Lung (tissue), 12 donors: ENCODE measurements around the gene GON7. TPM values are rescaled to one million over a fixed set of nuclear protein-coding genes. Genes with fewer than 3 reads are reported as not detected.

ENCODE experiments used
- ATAC-seq: fragments of 200-7000 bp; cut with Tn5 transposase; one replicate; pipeline ENCODE4 v1.9.1; 2020; ENCODE audit warnings: moderate number of reproducible peaks; ENCODE audit not compliant: insufficient read depth, low FRiP score
- DNase-seq, 3 donors: peaks; one replicate each; pipeline ENCODE4 v3.0.0-alpha.2; 2013 to 2017
- H3K27ac ChIP-seq, 2 donors: one replicate each; pipeline ENCODE4 v1.5.1; 2013; ENCODE audit warnings: mild to moderate bottlenecking in 2 of 2, moderate library complexity in 2 of 2, control low read depth in 1 of 2, inconsistent platforms in 1 of 2, low read depth in 1 of 2, low read length in 1 of 2
- H3K27me3 ChIP-seq, 3 donors: one replicate each; pipeline ENCODE4 v1.5.1; 2013; ENCODE audit warnings: low read length in 2 of 3; ENCODE audit not compliant: control insufficient read depth in 3 of 3, insufficient read depth in 3 of 3
- H3K36me3 ChIP-seq, 4 donors: one replicate each; pipeline ENCODE4 v1.5.1; 2013; ENCODE audit warnings: low read length in 4 of 4, mild to moderate bottlenecking in 1 of 4, moderate library complexity in 1 of 4; ENCODE audit not compliant: control insufficient read depth in 4 of 4, insufficient read depth in 4 of 4
- H3K4me1 ChIP-seq, 5 donors: one replicate each; pipeline ENCODE4 v1.5.1; 2013; ENCODE audit warnings: low read length in 5 of 5, mild to moderate bottlenecking in 2 of 5, moderate library complexity in 1 of 5; ENCODE audit not compliant: control insufficient read depth in 5 of 5, insufficient read depth in 5 of 5
- H3K4me3 ChIP-seq: one replicate; pipeline ENCODE4 v1.5.1; 2013; ENCODE audit warnings: mild to moderate bottlenecking, control low read depth, moderate library complexity
- H3K9ac ChIP-seq, 2 donors: one replicate each; pipeline ENCODE4 v1.5.1; 2013; ENCODE audit warnings: low read length in 2 of 2, control low read depth in 1 of 2; ENCODE audit not compliant: insufficient read depth in 1 of 2
- H3K9me3 ChIP-seq, 4 donors: one replicate each; pipeline ENCODE4 v1.5.1; 2013; ENCODE audit warnings: low read length in 3 of 4, mild to moderate bottlenecking in 1 of 4, moderate library complexity in 1 of 4; ENCODE audit not compliant: control insufficient read depth in 4 of 4, insufficient read depth in 3 of 4
- WGBS, 2 donors: extraction: QIAGEN DNeasy Blood & Tissue Kit; methylation state at CpG; one replicate each; pipeline ENCODE4 v1.1.7; 2013; 5-methylcytosine and 5-hydroxymethylcytosine counted together
- polyA plus RNA-seq, 2 donors: library from polyadenylated mRNA; stranded (reverse); fragments of 200-250 nt; gene quantifications; one replicate each; pipeline ENCODE4 v1.2.1, GENCODE V29; 2013
- total RNA-seq, 2 donors: library from RNA; depleted of rRNA in 1 of 2; stranded (reverse); fragments of >200 nt in 1 of 2; gene quantifications; one replicate each; pipeline ENCODE4 v1.2.1, GENCODE V29; 2014 to 2021
- TF ChIP-seq, protein P1 (sequence below): IDR thresholded peaks from 2 replicates; pipeline ENCODE4 v1.5.1; 2012; ENCODE audit warnings: mild to moderate bottlenecking; ENCODE audit errors: control extremely low read depth, extremely low read depth
- donor health status: control.
- donor health status: control.
- donor health status: Bipolar disorder and iron deficiency.
- donor health status: healthy.
- donor health status: DM: yes; HTN: yes; CAD: no.

The GON7 gene
- total and polyA plus RNA-seq, 4 donors: 20.7 to 24.3 (median 21.7) TPM

DNA sequence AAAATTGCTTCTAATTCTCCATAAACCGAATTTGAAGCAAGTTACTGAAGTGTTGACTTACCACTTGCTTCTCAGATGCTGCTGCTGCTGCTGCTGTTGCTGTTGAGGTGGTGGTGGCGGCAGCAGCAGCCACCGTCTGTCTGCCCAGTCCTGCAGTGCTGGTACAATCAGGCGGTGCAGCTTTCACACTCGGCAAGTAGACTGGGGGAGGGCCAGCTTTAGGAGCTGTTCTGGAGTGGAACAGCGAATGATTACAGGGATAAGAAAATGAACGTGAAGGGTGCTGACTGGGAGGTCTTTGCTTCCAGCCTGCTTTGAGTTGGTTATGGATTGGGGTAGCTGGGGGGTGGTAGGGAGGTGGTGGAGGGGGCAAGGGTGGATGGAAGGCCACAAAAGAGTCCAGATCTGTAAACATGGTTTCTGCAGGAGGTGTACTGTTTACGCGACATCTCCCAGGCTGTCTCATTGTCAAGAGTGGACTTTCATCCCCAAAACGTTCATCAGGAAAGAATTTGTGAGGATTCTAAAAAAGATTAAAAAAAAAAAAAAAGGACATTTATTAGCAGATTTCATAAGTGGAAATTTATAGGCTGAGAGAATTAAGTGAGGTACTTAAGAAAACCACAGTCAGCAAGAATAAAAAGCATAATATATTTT, 39.0 kb upstream of the GON7 start:
- no peaks in the 10 kb centered on the region for H3K9me3 ChIP-seq

DNA sequence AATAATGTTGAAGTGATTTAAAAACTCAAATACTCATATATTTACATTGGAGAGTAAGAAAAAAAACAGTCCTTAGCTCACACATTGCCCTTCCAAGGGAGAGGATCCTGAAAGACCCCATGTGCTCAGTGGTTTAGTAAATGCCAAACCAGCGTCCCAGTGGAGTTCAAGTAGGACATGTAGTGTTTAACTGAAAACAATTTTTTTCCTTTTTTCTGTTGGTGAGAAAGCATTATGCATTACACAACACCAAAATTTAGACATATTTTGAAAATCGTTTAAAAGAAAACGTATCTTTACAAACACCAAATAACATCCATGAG, 33.8 kb upstream of the GON7 start:
- Histone ChIP-seq H3K4me3 (no peak overlapping the region), H3K9ac (no peak overlapping the region), H3K36me3 (peaks cover 20 to 28% (median 25%) of the 10 kb centered on the region in 4 donors), H3K27me3 (no peaks in the 10 kb centered on the region), H3K4me1 (peaks cover 0 to 1% (median 0%) of the 10 kb centered on the region in 5 donors), H3K9me3 (no peaks in the 10 kb centered on the region), H3K27ac (no peak overlapping the region)
- DNase-seq: no peak
- no peak for ATAC-seq
- TF ChIP-seq, protein P1, sequence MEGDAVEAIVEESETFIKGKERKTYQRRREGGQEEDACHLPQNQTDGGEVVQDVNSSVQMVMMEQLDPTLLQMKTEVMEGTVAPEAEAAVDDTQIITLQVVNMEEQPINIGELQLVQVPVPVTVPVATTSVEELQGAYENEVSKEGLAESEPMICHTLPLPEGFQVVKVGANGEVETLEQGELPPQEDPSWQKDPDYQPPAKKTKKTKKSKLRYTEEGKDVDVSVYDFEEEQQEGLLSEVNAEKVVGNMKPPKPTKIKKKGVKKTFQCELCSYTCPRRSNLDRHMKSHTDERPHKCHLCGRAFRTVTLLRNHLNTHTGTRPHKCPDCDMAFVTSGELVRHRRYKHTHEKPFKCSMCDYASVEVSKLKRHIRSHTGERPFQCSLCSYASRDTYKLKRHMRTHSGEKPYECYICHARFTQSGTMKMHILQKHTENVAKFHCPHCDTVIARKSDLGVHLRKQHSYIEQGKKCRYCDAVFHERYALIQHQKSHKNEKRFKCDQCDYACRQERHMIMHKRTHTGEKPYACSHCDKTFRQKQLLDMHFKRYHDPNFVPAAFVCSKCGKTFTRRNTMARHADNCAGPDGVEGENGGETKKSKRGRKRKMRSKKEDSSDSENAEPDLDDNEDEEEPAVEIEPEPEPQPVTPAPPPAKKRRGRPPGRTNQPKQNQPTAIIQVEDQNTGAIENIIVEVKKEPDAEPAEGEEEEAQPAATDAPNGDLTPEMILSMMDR: no peak
- 81 to 87% methylated on average over 3 of the region's 3 CpGs for WGBS, 2 donors

More for the DNA sequence above, 39.0 kb upstream of the GON7 start:
- Histone ChIP-seq H3K9ac (no peak overlapping the region), H3K27me3 (no peaks in the 10 kb centered on the region), H3K4me3 (no peak overlapping the region), H3K27ac (peak overlapping the region in 1 of 2 donors; percentile 3), H3K36me3 (peaks cover 26 to 55% (median 34%) of the 10 kb centered on the region in 4 donors), H3K4me1 (peaks cover 0 to 1% (median 0%) of the 10 kb centered on the region in 5 donors)
- TF ChIP-seq, protein P1: no peak
- no peak for DNase-seq
- ATAC-seq: no peak
- WGBS, 2 donors: 88 to 91% methylated on average over 10 of the region's 10 CpGs

DNA sequence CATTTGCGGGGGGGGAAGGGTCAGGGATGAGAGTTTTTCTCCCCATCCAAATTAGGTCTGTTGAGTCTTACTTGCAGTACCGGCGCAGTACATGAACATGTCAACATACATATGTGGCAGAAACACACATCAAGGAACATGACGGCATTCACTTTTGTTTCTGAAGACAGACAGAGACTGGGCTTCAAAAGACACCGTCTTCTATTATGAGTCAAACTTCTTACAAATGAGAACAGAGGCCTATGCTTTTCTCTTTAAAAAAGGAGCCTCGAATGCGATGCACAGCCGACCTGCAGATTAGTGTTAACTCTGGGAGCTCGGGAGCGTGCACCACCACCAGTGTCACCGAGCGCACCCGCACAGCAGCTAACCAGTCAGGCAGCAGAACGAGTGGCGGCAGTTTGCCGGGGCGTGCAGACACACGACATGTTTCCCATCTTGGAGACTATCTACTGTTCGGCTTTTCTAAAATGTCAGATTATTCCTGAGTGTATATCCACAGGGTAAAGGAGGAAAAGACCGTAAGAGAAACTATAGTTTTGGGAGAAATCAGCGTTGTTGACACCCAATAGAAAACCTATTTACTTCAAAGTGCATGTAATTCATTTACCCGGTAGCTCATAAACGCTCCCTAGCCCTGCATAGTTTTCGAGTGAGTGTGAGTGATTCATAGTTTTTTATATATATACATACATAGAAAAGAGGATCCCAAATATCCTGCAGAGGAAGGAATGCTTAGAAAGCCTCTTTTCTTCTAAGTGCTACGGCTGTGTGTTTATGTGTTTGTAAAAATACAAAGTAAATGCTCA, 33.2 kb upstream of the GON7 start:
- no peak overlapping the region for H3K27ac ChIP-seq
- peaks cover 0 to 1% (median 0%) of the 10 kb centered on the region in 5 donors for H3K4me1 ChIP-seq
- H3K4me3 ChIP-seq: no peak overlapping the region
- no peaks in the 10 kb centered on the region for H3K9me3 ChIP-seq
- H3K36me3 ChIP-seq: peaks cover 15 to 22% (median 21%) of the 10 kb centered on the region in 4 donors
- DNase-seq: no peak
- H3K27me3 ChIP-seq: no peaks in the 10 kb centered on the region
- no peak for ATAC-seq
- TF ChIP-seq, protein P1: no peak
- H3K9ac ChIP-seq: no peak overlapping the region
- WGBS, 2 donors: 93 to 95% methylated on average over 25 of the region's 25 CpGs
